ENCODE data around the gene PLPP1.

The PLPP1 gene

GRCh38 chr5:55502759-55503158, 32.0 kb downstream of the PLPP1 start:
- DNase-seq = no peak

GRCh38 chr5:55498457-55498856, 36.3 kb downstream of the PLPP1 start:
- DNase-seq = no peak

- no peak for DNase-seq
These were observed 37.1 kb downstream of the PLPP1 start for GRCh38 chr5:55497712-55498111.

GRCh38 chr5:55495216-55495615, 39.5 kb downstream of the PLPP1 start:
- DNase-seq = no peak

- DNase-seq = no peak
These were observed 42.3 kb downstream of the PLPP1 start for GRCh38 chr5:55492449-55492848.

- no peak for DNase-seq
These were observed 49.7 kb downstream of the PLPP1 start for GRCh38 chr5:55485073-55485472.

GRCh38 chr5:55484531-55484930, 50.2 kb downstream of the PLPP1 start:
- no peak for DNase-seq

GRCh38 chr5:55483885-55484284, 50.9 kb downstream of the PLPP1 start:
- DNase-seq = no peak

- DNase-seq = no peak
These were observed 53.4 kb downstream of the PLPP1 start for GRCh38 chr5:55481293-55481855.

GRCh38 chr5:55480781-55481180, 54.0 kb downstream of the PLPP1 start:
- no peak for DNase-seq

GRCh38 chr5:55472642-55473041, 62.1 kb downstream of the PLPP1 start:
- DNase-seq = no peak

- no peak for DNase-seq
These were observed 63.3 kb downstream of the PLPP1 start for GRCh38 chr5:55471468-55471867.

- no peak for DNase-seq
These were observed 64.5 kb downstream of the PLPP1 start for GRCh38 chr5:55470282-55470681.

GRCh38 chr5:55469839-55470238, 64.9 kb downstream of the PLPP1 start:
- no peak for DNase-seq

- no peak for DNase-seq
These were observed 66.8 kb downstream of the PLPP1 start for GRCh38 chr5:55467862-55468551.

GRCh38 chr5:55463613-55464012, 71.2 kb downstream of the PLPP1 start:
- no peak for DNase-seq

- no peak for DNase-seq
These were observed 75.2 kb downstream of the PLPP1 start for GRCh38 chr5:55459572-55459971.

GRCh38 chr5:55456216-55456895, 78.4 kb downstream of the PLPP1 start:
- no peak for DNase-seq

GRCh38 chr5:55454282-55454681, 80.5 kb downstream of the PLPP1 start:
- no peak for DNase-seq

- no peak for DNase-seq
These were observed 81.6 kb downstream of the PLPP1 start for GRCh38 chr5:55453211-55453610.

GRCh38 chr5:55451976-55452375, 82.8 kb downstream of the PLPP1 start:
- no peak for DNase-seq

GRCh38 chr5:55450050-55450765, 84.6 kb downstream of the PLPP1 start:
- DNase-seq = no peak

- DNase-seq = no peak
These were observed 88.0 kb downstream of the PLPP1 start for GRCh38 chr5:55446640-55447351.

All from central memory CD4-positive, alpha-beta T cell (primary cell).